ENCODE results near the gene DLX5.

DLX5 gene

DNA sequence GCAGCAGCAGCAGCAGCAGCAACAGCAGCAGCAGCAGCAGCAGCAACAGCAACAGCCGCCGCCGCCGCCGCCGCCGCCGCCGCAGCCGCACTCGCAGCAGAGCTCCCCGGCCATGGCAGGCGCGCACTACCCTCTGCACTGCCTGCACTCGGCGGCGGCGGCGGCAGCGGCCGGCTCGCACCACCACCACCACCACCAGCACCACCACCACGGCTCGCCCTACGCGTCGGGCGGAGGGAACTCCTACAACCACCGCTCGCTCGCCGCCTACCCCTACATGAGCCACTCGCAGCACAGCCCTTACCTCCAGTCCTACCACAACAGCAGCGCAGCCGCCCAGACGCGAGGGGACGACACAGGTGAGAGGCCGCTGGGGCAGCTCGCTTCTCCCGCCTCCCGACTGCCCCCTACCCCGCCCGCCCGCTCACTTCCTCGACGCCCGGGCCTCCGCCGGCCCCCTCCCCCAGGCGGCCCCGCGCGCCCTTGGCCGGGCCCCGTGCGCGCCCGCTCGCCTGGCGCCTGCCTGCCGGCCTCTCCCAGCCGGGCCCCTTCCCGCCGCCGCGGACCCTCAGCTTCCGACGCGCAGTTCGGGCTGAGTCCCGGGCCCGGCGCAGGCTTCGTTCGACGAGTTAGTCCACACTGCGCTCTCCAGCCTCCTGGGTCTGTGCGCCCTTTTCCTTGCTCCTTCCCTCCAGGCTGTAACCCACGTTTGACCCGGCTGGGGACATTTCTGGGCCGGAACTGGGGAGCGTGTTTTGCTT, 18.4 kb downstream of the DLX5 start:
- DNase-seq (ENCODE audit: low read depth in 1 of 2, low spot score in 1 of 2) = peak in 1 of 2 donors; percentile 20

DNA sequence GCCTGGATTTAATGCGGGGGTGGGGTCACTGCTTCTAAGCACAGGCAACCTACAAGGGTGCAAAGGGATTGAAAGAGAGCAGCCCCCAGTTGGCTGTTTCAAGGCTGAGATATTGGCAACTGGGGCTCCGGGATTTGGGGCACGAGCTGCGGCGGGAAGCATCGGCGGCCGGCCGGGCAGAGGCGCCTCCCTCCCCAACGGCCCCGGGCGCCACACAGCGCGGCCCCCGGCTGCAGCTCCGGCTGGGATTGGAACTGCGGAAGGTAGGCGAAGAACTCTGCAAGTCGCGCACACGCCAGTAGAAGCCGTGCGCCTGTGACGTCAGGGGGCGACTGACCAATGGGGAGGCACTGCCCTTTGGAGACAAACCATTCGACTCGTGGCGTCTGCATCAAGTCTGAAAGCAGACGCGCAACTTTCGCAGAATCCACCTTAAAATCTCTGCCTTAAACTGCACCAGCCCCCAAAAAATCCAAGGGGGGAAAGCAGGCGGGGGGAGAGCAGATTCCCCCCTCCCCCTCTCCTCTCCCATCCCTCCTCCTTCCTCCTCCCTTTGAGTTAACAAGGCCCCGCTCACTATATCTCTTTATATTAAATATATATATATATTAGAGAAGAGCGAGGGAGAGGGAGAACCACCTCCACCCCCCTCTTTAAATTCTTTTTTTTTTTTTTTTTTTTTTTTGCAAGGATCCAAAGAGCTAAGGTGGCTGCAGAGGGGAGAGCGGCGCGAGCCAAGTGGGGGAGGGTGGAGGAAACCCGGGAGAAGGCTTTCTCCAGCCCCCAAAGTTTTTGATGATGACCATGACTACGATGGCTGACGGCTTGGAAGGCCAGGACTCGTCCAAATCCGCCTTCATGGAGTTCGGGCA, 19.2 kb downstream of the DLX5 start, which contains the start of gene DLX6:
TSS of gene DLX6 (plus strand) at position 371 of the 872 bp plus-strand sequence. CDS start at position 796, 425 bp downstream.
- no peak for DNase-seq (ENCODE audit: low read depth in 1 of 2, low spot score in 1 of 2)

DNA sequence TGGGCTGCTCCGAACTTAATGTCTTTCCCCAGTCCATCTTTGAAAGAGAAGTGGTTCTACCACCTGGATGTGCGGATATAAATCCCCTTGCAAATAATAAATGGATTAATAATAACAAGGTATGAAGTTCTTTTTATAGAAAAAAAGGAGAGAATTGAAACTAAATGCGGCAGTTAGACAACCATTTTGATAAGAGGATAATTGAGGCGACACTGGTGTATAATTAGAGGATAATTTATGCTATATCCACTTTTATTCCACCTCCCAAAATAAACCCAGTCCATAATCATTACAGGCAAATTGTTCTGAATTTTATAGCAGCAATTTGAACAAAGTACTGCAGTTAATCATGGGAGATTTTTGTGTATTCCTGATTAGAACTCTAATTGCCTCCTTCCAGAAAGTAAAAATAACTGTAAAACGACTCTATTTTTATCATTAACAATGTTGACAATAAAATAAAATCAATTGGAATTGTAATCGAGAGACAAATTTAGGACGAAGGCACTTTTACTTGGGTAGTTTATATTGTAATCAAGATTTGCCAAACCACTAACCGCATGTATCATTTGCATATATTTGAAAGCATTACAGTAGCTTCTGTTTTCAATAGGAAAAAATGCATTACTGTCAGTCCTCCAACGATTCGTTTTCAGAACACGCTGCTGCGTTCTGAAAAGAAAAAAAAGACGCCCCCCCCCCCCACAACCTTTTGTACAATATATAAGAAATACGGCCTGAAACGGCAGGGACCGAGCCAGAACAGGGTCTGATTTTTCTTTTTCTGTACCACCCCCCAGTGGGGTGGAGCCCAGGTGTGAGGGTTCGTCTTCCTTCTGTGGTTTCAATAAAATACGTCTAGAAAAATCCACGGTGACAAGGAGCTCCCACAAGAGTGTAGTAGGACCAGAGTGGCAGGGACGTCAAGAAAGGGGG, 20.1 kb downstream of the DLX5 start:
- no peak for DNase-seq (ENCODE audit: low read depth in 1 of 2, low spot score in 1 of 2)

DNA sequence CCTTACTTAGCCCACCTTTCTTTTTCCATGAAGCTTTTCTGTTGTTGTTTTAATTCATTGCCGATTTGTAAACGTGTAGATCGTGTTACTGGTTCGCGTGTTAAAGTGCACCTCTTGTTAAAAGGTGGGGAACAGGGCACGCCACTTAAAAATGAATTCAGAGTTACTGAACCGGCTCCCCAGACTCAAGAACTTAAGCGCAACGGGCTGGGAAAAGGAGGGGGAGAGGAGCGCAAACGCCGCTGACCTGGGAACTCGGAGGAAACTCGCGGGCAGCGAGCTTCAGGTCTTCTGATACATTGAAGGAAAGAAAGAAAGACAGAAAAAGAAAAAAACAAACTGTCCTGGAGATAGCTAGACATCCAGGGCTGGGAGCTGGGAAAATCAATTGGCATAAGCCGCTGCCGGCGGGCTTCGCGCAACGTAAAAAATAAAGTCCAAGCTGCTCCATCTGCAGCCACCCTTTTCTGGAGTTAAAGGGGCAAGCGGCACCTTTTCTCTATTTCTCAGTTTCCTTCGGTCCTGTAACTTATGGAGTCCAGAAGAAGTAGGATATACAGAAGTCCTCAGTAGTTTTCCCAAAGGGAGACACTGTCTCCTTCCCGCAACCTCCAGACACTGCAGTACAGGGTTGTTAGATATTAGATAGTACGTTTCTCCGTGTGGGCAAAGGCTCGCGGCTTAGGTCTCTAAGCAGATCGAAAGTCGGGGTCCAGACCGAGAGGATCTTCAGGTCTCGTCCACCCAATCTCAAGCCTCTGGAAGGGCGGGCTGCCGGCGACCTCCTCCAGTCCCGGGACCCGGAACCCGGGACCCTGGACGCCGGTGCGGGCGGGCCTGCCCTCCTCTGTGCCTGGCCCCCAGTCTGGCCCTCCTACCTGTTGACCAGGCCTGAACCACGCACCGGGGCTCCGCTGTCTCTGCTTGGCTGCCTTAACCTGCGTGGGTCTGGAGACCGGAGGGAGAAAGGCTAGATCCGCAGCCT, 21.1 kb downstream of the DLX5 start:
- no peak for DNase-seq (ENCODE audit: low read depth in 1 of 2, low spot score in 1 of 2)

DNA sequence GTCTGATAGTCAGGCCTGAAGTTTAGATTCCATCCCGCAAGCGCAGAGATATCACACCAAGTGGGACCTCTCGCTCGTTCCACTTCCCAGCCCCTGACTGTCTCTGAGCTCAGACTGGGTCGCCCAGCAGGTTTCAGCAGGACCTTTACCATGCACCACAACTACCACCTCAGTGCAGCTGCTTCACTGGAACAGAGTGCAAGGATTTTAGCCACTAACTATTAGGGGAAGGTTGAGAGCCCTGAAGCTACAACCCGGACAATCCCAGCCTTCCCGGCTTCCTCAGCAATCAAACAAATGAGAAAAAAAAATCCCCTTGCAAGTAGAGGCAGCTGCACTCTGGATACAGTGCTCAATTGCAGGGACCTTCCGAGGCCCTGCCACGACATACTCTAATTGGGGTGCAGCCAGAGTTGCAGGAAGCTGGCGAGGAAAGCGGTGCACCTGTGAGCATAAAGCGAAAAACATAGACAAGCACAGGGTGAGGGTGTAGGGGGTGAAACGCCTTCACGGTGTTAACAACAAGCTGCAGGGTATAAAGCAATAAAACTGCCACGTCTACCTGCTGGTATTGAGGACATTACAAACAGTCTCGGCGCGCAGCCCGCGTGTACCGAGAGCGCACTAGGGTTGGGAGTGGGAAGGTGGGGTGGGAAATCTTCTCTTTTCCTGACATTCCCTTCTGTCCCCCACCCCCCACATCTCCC, 21.9 kb downstream of the DLX5 start:
- no peak for DNase-seq (ENCODE audit: low read depth in 1 of 2, low spot score in 1 of 2)

DNA sequence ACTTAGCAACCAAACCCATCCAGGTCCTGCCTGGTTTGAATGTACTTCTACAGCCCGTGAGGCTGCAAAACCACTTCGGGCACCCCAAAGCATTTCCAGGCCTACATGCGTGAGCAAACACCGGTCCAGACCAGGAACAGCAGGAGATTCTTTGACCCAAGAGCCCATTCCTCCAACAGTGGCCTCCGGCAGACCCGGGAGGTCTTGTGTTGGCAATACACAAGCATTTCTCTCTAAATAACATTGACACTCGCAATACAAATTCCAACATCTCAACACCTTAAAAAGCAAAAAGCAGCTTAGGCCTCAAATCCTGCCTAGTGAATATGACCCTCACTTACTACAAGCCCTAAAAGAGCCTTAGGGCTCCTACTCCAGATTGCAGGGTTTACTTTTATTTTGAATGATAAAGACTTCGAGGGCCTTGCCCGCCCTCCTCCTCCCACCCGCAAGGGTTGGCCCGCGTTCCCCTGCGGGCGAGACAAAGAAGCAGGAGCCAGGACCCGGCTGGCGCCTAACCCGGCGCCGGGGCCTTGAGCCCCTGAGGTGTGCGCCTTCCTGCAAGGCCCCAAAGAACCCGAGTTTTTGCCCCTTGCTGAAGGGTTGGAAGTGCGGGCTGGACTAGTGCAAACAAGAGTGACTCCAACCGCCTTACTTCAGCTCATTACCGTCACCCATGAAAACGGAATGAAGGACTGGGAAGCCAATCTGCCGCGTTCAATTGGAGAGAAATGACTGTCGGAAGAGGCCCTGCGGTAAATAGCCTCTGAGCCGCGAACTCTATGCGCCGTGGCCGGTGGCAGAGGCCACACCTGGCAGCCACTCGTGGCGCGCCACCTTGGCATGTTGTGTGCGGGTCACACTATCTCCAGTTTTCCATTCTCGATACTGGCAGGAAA, 22.7 kb downstream of the DLX5 start:
- DNase-seq (ENCODE audit: low read depth in 1 of 2, low spot score in 1 of 2) = no peak

DNA sequence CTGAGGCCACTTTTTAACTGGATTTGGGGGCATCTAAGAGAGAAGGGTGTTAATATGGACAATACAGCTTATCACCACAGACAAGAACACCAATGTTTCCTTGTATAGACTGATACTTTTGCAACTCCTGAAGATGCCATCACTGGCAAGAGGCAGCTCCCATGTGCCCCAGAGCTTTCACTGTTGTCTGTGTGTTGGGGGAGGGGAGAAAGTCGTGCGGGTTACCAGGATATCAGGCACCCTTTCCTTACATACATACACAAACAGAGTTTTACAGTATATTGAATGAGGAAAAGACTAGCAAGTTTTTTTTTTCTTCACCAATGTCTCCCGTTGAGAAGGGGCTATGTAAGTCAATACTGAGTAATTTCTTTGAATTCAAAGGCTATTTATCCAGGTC, 23.4 kb downstream of the DLX5 start:
- DNase-seq (ENCODE audit: low read depth in 1 of 2, low spot score in 1 of 2) = no peak

DNA sequence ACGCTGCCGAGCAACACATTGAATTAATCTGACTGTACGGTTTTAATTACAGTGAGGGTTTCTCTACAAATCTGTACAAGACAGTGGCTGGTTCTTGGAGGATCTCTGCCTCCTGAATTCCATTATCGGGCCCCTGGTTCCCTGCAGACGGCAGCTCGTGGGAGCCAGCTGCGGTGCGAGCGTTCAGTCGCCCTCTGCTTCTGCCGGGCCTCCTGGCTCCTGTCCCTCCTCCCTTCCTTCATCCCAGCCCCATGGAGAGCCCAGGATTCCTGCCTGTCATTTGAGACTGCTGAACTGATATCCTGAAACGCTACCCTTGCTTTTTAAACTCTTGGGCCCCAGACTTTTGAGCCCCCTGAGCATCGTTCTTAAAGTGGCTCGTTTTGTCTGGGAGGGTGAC, 25.9 kb downstream of the DLX5 start:
- no peak for DNase-seq (ENCODE audit: low read depth in 1 of 2, low spot score in 1 of 2)

DNA sequence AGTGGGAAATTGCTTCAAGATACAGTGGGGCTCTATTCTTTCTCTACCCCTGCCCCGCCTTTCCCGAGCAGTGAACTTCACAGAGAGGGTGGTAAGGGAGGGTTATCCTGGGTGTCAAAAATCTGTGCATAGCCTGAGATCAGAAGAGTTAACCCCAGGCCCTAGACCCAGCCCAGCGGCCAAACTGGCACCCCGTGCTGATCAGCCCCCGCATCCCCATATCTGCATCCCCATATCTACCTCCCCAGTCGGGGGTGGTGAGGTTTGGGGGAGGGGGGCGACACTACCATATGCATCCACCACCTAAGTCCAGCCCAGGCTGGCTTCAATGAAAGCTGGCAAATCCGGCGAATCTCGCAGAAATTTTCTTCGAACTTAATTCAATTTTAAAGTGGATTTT, 26.3 kb downstream of the DLX5 start:
- no peak for DNase-seq (ENCODE audit: low read depth in 1 of 2, low spot score in 1 of 2)

DNA sequence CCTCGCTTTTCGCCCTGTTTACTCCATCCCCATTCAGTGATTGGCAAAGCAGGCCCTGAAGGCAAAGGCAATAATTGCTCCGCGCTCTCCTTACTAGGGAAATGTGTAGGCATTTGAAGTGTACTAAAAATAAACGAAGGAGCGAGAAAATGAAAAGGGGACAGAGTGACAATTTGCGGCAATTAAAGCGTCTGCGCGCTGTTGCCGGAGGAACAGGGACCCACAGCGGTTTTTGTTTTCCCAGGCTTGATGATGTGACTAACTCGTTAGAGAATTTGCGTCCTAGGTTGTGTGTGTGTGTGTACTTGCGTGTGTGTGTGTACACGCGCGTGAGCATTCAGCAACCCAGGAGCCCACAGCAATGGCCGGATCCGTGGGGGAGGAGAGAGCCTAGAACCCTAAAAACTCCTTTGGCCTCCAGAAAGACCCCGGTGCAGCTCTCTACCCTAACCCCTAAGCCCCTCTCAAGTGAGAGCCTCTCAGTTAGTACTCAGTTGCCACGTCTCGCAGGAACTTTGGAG, 27.1 kb downstream of the DLX5 start:
- DNase-seq (ENCODE audit: low read depth in 1 of 2, low spot score in 1 of 2) = no peak

DNA sequence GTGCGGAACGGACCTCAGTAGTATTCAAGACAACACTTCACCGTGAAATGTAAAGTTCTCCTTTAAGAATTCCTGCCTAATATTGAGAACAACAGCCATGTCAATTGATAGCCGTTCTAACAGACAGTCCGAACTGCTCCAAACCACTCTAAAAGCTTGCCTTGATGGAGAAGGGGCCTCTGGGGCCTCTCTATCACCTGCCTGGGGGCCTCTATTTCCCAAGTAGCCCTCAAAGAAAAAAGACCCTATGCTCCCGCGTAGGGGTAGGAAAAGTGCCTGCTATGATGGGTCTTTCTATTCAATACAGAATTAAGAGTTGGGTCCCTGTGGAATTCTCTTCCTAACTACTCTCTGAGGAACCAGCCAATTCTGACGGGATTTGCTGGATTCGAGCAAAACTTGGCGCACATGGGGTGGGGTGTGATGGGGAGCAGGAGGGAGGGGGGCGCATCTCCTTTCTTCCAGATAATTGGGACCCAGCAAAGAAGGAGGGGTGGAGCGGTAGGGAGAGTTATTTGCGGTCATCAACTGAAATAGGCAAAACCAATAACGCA, 27.6 kb downstream of the DLX5 start:
- DNase-seq (ENCODE audit: low read depth in 1 of 2, low spot score in 1 of 2) = no peak

DNA sequence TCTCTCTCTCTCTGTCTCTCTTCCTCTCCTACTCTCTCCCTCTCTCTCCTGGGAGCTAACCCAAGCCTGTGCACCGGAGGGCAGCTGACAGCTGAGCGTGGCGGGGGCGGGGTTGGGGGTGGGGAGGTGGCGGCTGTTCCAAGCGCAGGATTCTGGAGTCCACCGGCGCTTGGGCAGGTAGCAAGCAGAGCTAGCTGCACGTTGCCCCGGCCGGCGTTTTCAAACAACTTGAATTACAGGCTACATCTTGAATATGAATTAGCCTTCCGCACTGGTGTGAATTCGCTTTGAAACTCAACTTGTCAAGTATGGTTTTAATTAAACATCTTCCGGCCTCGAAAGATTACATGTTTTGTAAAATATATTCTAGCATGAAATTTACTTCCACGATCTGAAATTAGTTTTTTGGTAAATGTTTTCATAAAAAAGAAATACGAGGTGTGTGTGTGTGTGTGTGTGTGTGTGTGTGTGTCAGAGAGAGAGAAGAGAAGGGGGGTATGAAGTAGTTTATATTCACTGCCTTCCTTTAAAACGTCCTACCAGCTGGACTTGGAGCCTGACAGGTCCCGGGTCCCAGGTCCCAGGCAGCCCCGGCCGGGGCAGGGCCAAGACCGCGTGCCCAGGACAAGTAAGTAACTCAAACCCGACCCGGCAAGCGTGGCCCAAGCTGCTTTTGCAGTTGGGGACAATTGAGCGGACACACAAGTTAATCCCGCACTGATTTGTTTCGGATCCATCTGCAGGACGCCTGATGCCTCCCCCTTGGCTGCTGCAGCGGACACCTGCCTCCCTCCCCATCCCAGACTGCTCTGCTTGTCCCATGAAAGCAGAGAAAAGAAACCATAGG, 28.3 kb downstream of the DLX5 start:
- DNase-seq (ENCODE audit: low read depth in 1 of 2, low spot score in 1 of 2) = no peak

DNA sequence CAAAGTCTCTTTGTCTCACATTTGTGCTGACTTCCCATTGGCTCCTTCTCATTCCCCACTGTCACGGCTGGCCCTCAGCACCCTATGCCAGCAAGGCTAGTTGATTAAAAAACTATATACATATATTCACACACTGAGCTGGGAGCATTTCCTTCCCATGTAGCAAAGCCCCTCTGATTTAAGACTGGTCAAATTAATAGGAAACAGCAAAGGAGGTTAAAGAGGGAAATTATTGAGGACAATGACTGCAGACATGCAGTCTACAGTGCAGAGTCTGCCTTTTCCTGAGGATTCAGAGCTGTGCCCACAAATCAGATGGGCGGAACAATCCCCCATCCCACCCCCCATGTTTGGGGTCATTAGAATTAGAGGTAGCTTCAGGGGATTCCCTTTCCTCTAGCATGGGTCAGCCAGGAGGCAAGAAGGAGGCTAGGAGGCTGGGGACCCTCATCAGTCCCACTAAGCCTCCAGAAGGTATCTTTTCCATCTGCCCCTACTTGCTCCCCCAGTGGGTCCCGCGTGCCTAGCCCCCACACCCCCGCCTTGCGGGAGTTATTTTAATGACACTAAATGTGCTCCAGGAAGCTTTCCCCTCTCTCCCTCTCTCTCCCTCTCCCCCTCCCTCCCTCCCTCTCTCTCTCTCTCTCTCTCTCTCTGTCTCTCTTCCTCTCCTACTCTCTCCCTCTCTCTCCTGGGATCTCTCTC, 29.1 kb downstream of the DLX5 start:
- no peak for DNase-seq (ENCODE audit: low read depth in 1 of 2, low spot score in 1 of 2)

DNA sequence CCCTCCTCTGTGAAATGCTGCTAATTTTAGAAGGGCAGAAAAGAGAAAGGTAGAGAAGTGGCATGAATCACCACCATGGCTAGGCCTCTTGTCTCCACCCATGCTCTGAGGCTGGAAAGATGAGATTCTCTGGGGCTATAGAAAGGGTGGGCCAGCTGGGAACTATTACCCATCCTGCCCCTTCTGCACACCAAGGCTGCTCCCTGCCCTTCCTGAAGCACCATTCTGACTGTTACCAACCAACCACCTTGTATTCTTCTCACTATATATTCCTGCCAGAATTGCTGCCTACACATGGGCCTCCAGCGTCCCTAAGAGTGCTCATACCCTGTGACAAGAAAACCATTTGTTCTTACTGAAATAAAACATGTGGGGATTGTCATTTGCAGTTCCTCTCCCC, 30.7 kb downstream of the DLX5 start:
- no peak for DNase-seq (ENCODE audit: low read depth in 1 of 2, low spot score in 1 of 2)

DNA sequence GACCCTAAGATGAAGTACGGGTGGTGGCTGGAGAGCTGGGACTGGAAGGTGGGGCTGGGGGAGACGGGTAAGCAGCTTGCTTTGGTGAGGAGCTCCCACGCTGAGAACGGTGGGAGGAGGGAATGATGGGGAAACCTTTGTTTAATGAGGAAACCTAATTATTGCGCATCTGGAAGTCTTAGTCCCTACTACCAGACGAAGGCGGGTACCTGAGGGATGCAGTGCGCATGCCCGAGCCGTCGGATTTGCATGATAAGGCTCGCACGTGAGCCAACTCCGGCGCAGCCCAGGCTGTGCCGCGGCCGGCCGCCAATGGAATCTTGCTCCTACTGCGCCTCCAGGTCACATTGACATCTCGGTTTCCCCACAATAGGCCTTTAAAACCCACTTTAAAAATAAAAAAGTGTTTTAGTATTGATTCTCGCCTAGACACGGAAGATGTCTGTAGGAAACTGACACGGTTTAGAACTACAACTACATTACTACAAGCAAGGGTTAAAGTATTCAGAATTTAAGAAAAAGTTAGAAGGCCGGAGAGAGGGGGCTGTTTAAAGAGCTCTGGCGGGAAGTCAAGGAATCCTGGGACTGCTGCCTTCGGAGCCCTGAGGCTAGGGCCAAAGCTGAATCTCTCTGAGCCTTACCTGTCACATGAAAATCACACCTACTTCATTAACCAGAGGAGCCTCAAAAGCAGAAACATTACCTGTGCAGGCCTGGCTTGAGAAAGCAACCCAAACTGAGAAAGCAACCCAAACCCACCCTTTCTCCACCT, 31.4 kb downstream of the DLX5 start:
- DNase-seq (ENCODE audit: low read depth in 1 of 2, low spot score in 1 of 2) = no peak

All from stimulated activated CD4-positive, alpha-beta T cell treated with anti-CD3 and anti-CD28 coated beads, Interleukin-15, amount 100 ng/mL, for 1 hour (primary cell).